ENCODE data around the gene SMIM43. TPM values are rescaled to one million over a fixed set of nuclear protein-coding genes. Genes with fewer than 3 reads are reported as not detected.

SMIM43 gene
- total RNA-seq (2022; extraction: Qiagen RNA extraction; ENCODE audit: low read depth): 0.23 to 0.49 TPM (median 0.28 TPM) in 5 replicates

GRCh38 chr4:121764702-121765367, at the start of gene SMIM43:
Gene SMIM43 (minus strand): TSS chr4:121765164. CDS start chr4:121765105, 59 bp downstream.

DNA sequence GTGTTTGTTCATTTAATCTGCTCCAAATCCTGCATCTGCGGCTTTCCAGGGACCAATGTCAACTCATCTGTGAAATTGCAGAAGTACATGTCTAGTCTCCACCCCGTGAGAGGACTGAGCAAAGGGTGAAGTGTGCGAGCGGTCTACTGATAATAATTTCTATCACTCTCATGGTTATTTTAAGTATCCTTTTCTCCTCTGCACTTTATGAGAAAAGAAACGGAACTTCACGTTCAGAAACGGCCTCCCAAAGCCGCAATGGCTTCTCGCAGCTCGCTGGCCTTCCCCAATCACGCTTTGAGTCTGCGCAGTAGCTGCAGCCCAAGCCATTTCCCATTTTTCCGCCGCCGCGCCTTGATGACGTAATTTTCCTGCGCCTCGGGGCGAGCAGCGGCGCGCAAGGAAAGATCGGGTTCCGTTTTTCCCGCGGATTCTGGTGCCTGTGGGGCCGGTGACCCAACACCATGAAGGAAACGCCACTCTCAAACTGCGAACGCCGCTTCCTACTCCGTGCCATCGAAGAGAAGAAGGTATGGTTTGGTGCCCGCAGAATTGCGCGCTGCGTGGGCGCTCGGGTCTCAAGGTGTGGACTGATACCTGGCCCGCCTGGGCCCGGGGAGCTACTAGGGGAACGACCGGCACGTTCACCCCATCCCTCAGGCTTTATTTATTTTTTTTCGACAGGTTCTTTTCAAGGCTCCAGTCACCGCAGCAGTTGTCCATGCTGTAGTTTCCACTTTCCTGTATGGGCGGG, 36.2 kb upstream of the SMIM43 start, which contains the start of gene EXOSC9:
Gene EXOSC9, plus strand, starts transcription at position 363 of the 754 bp plus-strand sequence. Its CDS starts 102 bp downstream, at position 465.

Other genes starting within 250 kb of the SMIM43 start
- gene ANXA5, start 68.2 kb downstream of the SMIM43 start, total RNA-seq (2022; extraction: Qiagen RNA extraction; ENCODE audit: low read depth): 526 to 633 TPM (median 553 TPM) in 5 replicates
- gene EXOSC9, start 36.2 kb upstream of the SMIM43 start, total RNA-seq (2022; extraction: Qiagen RNA extraction; ENCODE audit: low read depth): 28.6 to 34.2 TPM (median 29.6 TPM) in 5 replicates
- 35.5 to 49.8 TPM (median 43.8 TPM) in 5 replicates for gene CCNA2, start 58.7 kb upstream of the SMIM43 start, total RNA-seq (2022; extraction: Qiagen RNA extraction; ENCODE audit: low read depth)
- gene BBS7, start 105.3 kb upstream of the SMIM43 start, total RNA-seq (2022; extraction: Qiagen RNA extraction; ENCODE audit: low read depth): 11.6 to 15.2 TPM (median 13.1 TPM) in 5 replicates
- gene TRPC3, start 186.9 kb upstream of the SMIM43 start, total RNA-seq (2022; extraction: Qiagen RNA extraction; ENCODE audit: low read depth): 0.05 to 0.11 TPM (median 0.06 TPM) in 4 of 5 replicates, not detected in the other